ENCODE measurements around the gene FYN. TPM values are rescaled to one million over a fixed set of nuclear protein-coding genes. Genes with fewer than 3 reads are reported as not detected.

Gene FYN
- total RNA-seq, 1 experiment from 2014 or later, result not detected

DNA sequence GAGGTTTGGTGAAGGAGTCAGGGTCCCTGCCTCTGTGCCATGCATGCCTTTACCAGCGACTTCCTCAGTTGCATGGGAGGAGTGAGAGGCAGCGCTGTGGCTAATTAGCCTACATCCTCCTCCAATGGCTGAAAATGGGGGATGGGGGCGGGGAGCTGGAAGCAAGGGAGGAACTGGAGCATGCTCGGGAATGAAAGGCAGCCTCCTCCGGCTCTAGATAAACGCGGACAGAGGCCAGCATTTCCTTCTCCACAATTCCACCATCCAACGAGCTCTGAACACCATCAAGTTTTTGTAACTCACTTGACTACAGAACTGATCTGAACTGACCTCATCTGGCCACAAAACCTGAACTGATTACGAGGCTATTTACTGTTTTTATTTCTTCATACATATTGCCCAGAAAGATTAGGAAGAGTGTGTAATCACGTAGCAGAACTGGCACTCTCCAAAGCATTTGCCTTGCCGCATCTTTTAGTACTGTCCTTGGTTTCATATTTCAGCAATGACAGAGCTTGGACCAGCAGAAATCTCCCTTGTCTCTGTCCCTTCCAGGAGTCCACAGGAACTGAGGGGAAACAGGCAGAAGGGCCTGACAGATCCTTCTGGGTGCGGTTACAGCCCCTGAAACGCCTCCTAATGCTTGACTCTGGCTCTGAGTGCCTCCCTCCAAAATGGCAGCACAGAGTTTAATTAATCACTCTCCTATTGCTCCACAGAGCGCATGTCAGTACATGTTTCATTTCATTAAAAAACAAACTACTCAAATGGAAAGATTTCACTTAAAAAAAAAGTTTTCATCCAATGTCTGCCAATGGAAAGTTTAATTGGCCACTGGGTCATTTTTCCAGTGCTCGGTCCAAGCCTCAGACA, 209.3 kb downstream of the FYN start:
- DNase-seq (ENCODE audit: low spot score), result peak; percentile 82
- in situ Hi-C loops (cut with HindIII; ENCODE audit: low sequenced_read_pairs), result no loop called here

DNA sequence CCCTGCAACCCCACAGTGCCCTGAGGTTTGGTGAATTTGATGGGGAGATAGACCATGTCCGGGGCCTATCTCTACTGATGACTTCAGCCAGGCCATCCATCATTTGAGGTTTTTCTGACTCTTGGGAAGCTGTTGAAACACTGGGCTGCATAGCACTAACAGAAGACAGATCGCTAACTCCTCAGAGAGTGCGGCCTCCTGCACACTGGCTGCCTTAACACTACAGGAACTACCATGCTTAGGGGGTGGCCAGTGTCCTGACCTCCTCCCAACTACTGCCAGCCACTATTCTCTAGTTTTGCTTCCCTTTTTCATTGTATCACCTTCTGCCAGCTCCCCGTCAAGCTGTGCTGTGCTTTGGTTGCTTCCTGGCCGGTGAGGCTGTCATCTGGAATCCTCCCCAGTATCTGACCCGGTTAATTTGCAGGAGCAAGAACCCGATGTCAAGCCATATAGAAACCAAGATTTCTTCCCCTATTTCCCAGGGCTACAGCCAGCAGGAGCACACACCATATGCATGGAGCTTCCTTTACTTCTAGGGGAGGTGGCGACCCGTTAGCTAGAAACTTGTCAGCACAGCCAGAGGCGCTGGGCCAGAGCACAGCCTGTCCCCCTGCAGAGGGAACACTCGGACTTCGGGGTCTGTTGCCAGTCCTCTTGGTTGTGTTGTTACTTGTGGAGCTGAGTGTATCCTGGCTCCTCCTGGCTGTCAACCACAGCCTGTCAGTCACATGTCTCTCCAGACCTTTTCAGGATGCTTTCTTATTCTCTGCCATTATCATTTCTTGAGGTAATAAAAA, 210.3 kb downstream of the FYN start:
- in situ Hi-C loops (cut with HindIII; ENCODE audit: low sequenced_read_pairs), result no loop called here
- peak; percentile 91 for DNase-seq (ENCODE audit: low spot score)

DNA sequence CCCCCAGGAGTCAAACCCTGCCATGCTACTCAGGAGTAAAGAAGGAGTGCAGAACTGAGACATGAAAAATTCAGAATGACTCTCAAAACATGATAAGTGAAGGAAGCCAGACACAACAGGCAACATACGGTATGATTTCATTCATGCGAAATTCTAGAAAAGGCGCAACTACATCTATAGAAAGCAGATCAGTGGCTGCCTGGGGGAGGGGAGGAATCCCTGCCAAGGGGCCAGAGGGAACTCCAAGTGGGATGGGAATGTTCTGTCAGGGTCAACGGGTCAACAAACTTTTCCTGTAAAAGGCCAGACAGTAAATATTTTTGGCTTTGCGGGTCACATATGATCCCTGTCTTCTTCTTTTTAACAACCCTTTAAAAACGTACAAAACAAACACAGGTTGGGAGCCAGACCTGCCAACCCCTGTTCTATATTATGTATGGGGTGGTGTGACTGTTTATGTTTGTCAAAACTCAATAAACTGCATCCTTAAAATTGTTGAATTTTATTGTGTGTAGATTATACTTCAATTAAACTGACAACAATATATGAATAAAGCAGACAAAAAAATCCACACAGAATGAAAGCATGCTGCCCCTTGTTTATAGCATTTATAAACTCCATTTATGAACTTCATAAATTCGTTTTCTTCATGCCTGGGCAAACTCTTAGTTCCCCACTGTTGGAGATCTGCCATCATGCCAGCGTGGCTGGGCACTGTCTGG, 211.0 kb downstream of the FYN start:
- in situ Hi-C loops (cut with HindIII; ENCODE audit: low sequenced_read_pairs), result no loop called here

DNA sequence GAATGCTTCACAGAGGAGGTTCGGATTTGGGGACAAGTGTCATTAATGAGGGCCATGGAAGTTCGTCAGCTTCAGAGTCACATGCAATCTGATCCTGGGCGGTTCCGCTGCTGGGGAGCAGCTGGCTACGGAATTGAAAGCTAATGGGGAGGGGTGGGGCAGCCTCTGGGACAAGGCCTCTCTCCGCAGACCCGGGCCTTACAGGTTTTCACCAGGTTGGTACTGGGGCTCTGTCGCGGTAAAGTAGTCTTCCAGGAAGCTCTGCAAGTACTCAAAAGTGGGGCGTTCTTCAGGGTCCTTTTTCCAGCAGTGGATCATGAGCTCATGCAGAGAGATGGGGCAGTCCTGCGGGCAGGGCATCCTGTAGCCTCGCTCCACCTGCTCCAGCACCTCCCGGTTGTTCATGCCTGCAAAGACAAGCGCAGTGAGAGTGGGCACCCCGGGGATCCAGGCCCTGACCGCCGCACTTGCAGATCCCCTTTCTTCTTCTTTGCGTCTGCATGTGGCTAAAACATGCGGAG, 211.7 kb downstream of the FYN start:
- no peak for DNase-seq (ENCODE audit: low spot score)

More for the DNA sequence above, 211.0 kb downstream of the FYN start:
- no peak for DNase-seq (ENCODE audit: low spot score)

DNA sequence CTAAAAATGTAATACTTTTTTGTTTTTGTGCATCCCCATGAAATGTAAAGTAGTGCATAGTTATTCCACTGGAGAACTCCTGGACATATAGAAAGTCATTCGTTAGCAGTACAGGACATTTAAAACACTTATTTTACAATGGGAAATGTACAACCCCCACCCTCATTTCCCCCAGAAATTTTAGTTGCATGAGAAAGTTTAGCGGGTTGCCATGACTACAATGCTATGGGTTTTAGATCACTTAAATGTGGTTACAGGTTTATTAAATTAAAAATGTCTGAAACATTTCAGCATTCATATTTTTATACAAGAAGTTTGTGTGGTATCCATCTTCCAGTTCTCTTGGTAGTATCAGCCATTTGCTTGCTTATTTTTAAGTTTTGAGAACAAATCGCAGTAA, 212.7 kb downstream of the FYN start:
- no peak for DNase-seq (ENCODE audit: low spot score)
- in situ Hi-C loops (cut with HindIII; ENCODE audit: low sequenced_read_pairs), result no loop called here

More for the DNA sequence above, 211.7 kb downstream of the FYN start:
- in situ Hi-C loops (cut with HindIII; ENCODE audit: low sequenced_read_pairs), result no loop called here

DNA sequence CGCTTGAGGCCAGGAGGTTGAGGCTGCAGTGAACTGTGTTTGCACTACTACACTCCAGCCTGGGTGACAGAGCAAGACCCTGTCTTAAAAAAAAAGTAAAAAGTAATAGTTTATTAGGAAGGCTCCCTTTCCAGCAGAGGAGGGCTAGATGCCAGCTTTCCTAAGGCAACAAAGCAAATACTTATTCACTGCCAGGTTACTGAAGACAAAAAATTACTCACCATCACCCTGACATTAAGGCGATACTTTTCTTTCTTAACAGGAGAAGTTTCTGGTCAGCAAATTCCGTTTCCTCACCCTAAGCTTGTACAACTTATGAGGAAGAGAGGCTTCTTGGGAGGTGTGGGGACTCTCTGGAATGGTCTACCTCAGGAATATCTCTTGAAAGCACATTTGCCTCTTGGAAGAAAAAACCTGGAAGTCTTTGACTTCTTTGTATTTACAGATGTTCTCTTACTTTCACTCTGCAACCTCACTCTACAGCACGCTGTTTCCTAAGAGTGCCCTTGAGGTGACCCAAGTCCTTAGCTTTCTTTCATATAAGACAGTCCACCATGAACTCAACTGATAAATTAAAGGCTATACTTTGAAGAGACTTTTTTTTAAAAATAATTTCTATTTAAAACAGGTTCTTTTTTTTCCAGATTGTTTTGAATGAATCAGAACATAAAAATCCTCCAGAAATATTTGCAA, 214.6 kb downstream of the FYN start:
- no peak for DNase-seq (ENCODE audit: low spot score)
- in situ Hi-C loops (cut with HindIII; ENCODE audit: low sequenced_read_pairs), result no loop called here

DNA sequence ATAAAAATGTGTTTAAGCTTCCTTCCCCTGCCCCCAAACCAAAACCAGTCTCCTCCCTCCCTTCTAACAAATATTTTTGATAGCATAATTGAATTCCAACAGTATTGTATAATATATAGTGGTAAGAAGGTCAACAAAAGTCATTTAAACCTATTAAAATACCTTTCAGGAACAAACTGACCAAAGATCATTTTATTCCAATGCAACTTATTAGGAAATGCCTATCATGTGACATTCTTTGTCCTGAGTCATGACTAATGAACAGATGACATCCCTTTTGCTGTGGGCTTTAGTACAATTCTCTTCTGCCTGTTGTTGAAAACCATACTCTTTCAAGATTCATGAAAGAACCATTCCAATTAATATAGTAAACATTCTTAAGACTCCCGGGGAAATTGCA, 216.1 kb downstream of the FYN start:
- no peak for DNase-seq (ENCODE audit: low spot score)
- in situ Hi-C loops (cut with HindIII; ENCODE audit: low sequenced_read_pairs), result no loop called here

DNA sequence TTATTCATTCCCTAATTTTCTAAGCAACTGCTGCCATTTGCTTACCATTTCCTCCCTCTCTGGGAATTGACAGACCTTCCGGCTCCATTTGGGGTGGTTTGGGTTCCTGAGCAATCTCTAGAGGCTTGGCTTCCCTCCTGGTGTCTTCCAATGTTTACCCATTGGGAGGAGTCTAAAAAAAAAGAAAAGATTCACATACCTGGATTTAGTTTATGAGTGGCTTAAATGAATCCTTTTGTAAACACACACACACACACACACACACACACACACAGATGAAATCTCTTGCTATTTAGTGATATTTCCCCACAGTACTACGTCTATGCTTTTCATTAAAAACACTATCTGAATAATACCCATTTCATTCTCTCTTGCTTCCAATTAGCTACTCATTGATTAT, 219.3 kb downstream of the FYN start:
- no peak for DNase-seq (ENCODE audit: low spot score)
- in situ Hi-C loops (cut with HindIII; ENCODE audit: low sequenced_read_pairs), result no loop called here

DNA sequence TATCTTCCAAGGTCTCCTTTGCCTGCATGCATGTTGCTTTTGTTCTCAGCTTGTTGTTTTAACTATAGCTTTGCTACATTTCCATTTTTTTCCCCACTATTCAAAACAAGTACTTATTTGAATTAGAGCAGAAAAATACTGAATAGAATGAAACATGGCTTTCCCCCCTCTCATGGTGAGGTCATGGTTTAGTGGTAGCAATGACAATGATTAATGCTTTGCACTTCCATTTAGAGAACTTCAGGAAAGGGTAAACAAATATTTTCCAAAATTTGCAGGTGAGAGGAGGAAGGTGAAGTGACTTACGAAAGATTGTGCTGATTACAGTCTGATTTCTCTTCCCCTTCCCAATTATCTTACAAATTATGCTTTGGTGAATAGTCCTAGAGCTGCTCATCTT, 219.8 kb downstream of the FYN start:
- DNase-seq (ENCODE audit: low spot score), result no peak
- in situ Hi-C loops (cut with HindIII; ENCODE audit: low sequenced_read_pairs), result no loop called here

DNA sequence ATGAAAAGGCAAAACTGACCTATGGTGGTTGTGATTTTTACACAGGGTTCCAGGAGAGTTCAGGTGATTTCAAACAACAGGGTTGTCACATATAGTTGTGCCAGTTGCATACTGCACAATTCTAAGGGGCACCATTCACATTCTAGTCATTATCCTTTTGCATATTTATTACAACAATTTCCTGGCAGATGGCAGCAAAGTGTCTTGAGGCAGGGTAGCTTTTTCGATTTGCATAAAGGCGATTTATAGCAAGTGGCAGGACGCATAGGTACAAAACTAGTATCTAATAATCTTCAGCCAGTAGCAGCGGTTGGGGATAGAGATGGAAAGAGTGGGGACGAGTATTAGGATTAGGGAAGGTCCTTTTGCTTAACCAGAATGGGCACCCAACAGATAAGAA, 221.1 kb downstream of the FYN start:
- in situ Hi-C loops (cut with HindIII; ENCODE audit: low sequenced_read_pairs), result no loop called here
- DNase-seq (ENCODE audit: low spot score), result no peak

DNA sequence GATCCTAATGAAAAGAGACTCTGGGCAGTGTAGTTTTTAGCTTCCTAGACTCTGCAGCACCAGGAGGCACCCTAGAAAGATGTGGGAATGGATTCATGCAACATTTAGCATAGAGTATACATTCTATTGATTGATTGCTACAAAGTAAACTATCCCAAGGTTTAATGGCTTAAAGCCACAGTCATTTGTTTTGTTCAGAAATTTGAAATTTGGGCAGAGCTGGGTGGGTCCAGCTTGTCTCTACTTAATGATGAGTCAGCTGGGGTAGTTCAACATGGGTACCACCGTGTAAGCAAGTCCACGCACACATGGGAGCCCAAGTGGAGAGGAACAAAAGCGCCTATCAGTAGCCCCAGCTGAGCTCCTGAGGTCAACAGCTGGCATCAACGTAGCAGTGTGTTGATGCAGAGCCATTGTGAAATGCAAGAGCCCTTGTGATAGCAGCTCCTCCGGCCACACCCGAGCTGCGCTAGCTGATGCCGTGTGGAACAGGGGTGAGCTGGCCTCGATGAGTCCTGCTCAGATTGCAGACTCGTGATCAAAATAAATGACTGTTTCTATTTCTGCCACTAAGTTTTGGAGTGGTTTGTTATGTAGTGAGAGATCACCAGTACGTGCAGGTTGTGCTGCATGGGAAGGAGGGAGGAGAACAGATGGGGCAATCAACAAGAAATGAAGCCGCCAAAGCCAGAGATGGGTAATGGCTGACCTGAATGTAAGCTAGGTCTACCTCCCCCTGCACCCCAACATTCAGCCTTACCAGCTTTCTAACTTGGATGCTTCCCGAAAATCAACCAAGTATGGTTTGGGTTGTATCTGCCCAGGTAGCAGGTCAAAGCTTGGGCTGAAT, 221.8 kb downstream of the FYN start:
- no peak for DNase-seq (ENCODE audit: low spot score)
- in situ Hi-C loops (cut with HindIII; ENCODE audit: low sequenced_read_pairs), result no loop called here

DNA sequence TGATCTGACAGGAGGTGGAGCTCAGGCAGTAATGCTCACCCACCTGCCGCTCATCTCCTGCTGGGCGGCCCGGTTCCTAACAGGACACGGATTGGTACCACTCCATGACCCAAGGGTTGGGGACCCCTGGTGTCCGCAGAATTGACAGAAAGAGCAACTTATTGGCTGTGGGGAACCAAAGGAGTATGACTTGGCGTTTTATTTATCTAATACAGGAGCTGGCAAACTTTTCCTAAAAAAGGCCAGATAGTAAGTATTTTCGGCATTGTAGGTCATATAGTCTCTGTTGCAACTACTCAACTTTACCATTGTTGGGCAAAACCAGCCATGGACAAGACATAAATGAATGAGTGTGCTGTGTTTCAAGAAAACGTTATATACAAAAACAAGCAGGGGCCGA, 223.2 kb downstream of the FYN start:
- in situ Hi-C loops (cut with HindIII; ENCODE audit: low sequenced_read_pairs), result no loop called here
- DNase-seq (ENCODE audit: low spot score), result no peak

DNA sequence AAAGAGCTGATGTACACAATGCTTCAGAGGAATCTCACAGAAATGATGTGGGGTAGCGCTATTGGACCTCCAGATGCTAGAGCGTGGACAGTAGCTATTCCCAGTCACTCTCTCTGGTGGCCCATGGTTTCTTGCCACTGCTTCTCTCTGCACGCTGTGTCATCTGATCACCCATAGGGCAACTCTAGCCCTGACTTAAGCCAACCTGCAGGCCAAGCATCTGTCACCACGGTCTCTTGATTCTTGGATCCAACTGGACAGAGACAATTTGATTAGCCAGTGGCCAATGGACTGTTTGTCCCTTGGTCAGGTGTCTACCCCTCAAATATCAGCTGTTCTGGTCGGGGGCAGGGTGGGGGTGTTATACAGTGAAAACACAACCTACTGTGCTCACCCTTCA, 225.2 kb downstream of the FYN start:
- in situ Hi-C loops (cut with HindIII; ENCODE audit: low sequenced_read_pairs), result no loop called here
- no peak for DNase-seq (ENCODE audit: low spot score)

DNA sequence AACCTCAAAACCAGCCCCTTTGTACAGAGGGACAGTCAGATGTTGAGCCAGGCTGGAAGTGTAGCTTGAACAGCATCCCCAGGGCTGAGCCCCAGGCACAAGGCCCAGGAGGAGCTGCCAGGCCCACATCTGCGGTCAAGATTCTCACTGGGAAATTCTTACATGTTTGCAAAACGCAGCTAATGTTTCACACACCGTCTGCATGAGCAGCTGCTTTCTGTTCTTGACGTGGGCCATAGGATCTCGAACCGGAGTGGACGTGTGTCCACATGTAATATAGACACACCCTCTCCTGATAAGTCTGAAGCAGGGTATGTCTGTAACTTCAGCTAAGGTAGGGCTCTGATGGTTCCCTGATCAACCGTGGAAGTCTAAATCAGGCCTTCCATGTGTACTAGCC, 226.3 kb downstream of the FYN start:
- DNase-seq (ENCODE audit: low spot score), result no peak
- in situ Hi-C loops (cut with HindIII; ENCODE audit: low sequenced_read_pairs), result no loop called here

DNA sequence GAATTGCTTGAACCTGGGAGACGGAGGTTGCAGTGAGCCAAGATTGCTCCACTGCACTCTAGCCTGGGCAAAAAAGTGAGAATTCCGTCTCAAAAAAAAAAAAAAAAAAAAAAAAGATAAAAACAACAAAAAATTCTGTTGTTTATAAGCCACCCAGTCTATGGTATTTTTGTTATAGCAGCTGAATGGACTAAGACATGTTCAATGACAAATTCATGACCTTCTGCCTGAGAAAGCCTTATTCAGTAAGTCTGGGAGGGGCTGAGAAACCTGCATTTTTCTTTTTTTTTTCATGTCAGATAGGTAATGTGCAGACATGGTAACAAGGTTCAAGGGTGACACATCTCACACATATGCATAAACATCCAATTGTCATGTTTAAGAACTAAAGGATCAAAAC, 227.2 kb downstream of the FYN start:
- in situ Hi-C loops (cut with HindIII; ENCODE audit: low sequenced_read_pairs), result no loop called here
- DNase-seq (ENCODE audit: low spot score), result no peak

DNA sequence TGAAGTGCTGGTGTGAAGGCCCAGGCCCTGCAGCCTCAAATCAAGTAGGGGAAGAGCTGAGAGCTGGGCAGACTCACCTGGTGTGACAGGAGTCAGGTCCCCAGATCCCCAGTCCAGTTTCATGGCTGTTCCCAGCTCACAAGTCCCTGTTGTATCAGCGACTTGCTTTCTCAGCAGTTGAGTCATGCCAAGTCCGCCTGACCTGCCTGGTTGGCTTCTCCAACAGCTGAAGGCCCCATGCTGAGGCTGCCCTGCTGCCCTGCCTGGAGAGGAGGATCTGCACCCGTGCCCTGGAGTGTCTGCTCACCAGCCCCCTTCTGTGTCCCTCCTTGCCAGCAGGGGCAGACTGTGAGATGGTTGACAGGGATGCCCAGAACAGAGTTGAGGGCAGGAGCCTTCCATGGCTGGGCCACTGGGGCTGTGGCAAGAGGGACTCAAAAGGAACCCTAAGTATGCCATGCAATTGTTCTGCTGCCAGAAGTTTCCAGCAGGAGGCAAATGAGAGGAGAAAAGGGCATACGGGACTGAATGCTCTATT, 228.3 kb downstream of the FYN start:
- in situ Hi-C loops (cut with HindIII; ENCODE audit: low sequenced_read_pairs), result no loop called here
- DNase-seq (ENCODE audit: low spot score), result no peak

DNA sequence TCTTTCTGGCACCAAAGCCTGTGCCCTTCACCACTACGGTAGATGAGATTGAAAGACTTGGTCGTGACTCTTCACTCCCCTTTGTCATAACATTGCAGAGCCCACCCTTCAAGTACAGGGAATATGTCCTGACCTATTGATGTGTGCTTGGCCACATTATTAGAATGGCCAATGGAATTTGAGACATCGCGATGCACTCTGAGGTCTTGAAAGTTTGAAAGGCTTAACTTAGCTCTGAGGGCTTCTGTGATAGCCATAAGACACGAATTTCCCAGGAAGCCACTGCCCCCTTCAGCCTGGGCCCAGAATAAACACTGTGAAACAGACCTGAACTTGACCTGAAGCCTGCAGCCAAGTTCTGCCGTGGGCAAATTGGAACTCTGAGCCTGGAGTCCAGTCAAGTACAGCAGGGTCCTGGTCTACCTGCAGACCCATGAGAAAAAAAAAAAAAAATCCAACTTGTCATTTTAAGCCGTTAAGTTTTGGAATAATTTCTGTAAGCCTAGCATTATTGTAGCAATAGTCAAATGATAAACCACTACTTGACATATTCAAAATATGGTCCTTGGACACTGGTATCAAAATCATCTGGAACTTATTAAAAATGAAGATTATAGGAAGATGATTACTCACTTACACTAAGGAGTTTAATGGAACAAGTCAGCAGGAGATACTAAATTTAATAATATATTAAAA, 230.6 kb downstream of the FYN start:
- in situ Hi-C loops (cut with HindIII; ENCODE audit: low sequenced_read_pairs), result no loop called here

More for the DNA sequence above, 230.6 kb downstream of the FYN start:
- peak; percentile 46 for DNase-seq (ENCODE audit: low spot score)

Measured in G401 (cell line).